ENCODE measurements around the gene COLGALT1.

DNA sequence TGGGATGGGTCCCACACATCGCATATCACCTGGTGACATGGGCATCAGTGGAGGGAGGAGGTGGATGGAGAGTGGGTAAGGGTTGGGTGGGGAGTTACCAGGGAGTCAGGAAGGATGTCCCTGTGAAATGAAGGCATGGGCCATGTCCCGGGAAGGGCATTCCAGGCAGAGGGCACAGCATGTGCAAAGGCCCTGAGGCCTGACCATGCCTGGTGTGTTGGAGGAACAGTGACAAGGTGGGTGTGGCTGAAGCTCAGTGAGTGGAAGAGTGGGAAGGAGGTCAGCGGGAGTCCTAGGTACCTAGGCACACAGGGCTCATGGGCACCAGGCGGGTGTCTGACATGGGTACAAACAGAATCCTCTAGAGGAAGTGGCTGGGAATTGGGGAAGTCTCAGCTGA is 11.0 kb upstream of the COLGALT1 start:
- TF ChIP-seq POLR2A (IDR thresholded peaks at IDR 0.05; ENCODE audit: low read length): no peak
- TF ChIP-seq GATA1 (IDR thresholded peaks at IDR 0.05; ENCODE audit: low read depth, low read length): no peak
